Breast epithelium (tissue), 3 donors: Measurements from ENCODE around the gene HCLS1.
"Not testable (repeated sequence)": the region's sequence is repeated elsewhere in the genome, so short reads cannot be mapped to it uniquely, and the experiment has no call there.

ENCODE experiments used
- POLR2A ChIP-seq: fragments of 450-650 bp; IDR thresholded peaks from one replicate; pipeline ENCODE4 v1.6.1; 2016; ENCODE audit warnings: antibody characterized with exemption, mild to moderate bottlenecking, moderate library complexity
- POLR2AphosphoS5 ChIP-seq, 3 donors: sonication (generic); formaldehyde crosslinking; IDR thresholded peaks; one replicate each; pipeline ENCODE4 v1.6.1; 2017; ENCODE audit warnings: antibody characterized with exemption in 3 of 3
- TF ChIP-seq, protein P1 (sequence below), 3 donors: fragments of 450-650 bp; IDR thresholded peaks; one replicate each; pipeline ENCODE4 v1.5.1; 2016 to 2017; ENCODE audit warnings: antibody characterized with exemption in 3 of 3, mild to moderate bottlenecking in 3 of 3, moderate library complexity in 3 of 3

DNA sequence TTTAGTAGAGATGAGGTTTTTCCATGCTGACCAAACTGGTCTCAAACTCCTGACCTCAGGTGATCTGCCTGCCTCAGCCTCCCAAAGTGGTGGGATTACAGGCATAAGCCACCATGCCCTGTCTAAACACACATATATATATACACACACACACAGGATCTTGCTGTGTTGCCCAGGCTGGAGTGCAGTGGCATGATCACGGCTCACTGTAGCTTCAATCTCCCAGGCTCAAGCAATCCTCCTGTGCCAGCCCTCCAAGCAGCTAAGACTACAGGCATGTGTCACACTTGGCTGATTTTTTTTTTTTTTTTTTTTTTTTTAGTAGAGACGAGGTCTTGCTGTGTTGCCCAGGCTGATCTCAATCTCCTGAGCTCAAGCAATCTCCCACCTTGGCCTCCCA lies 60.8 kb downstream of the HCLS1 start:
- TF ChIP-seq, protein P1, sequence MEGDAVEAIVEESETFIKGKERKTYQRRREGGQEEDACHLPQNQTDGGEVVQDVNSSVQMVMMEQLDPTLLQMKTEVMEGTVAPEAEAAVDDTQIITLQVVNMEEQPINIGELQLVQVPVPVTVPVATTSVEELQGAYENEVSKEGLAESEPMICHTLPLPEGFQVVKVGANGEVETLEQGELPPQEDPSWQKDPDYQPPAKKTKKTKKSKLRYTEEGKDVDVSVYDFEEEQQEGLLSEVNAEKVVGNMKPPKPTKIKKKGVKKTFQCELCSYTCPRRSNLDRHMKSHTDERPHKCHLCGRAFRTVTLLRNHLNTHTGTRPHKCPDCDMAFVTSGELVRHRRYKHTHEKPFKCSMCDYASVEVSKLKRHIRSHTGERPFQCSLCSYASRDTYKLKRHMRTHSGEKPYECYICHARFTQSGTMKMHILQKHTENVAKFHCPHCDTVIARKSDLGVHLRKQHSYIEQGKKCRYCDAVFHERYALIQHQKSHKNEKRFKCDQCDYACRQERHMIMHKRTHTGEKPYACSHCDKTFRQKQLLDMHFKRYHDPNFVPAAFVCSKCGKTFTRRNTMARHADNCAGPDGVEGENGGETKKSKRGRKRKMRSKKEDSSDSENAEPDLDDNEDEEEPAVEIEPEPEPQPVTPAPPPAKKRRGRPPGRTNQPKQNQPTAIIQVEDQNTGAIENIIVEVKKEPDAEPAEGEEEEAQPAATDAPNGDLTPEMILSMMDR (IDR thresholded peaks at IDR 0.05): not testable (repeated sequence)
- not testable (repeated sequence) for TF ChIP-seq POLR2A; POLR2AphosphoS5 (IDR thresholded peaks at IDR 0.05)
